PC-3 (cell line): ENCODE measurements around the gene S100P.

Experiments
- EZH2 ChIP-seq: fragments of 300-600 bp; sonication (generic); IDR thresholded peaks from one replicate; pipeline ENCODE4 v1.6.1; 2017; ENCODE audit warnings: antibody characterized with exemption, mild to moderate bottlenecking, low read length; ENCODE audit not compliant: unreplicated experiment
- TF ChIP-seq, protein P1 (sequence below): fragments of 300-600 bp; sonication (generic); conservative IDR thresholded peaks from 2 replicates; pipeline ENCODE4 v1.5.1; 2017; ENCODE audit warnings: antibody characterized with exemption, low read depth, mild to moderate bottlenecking, low read length

DNA sequence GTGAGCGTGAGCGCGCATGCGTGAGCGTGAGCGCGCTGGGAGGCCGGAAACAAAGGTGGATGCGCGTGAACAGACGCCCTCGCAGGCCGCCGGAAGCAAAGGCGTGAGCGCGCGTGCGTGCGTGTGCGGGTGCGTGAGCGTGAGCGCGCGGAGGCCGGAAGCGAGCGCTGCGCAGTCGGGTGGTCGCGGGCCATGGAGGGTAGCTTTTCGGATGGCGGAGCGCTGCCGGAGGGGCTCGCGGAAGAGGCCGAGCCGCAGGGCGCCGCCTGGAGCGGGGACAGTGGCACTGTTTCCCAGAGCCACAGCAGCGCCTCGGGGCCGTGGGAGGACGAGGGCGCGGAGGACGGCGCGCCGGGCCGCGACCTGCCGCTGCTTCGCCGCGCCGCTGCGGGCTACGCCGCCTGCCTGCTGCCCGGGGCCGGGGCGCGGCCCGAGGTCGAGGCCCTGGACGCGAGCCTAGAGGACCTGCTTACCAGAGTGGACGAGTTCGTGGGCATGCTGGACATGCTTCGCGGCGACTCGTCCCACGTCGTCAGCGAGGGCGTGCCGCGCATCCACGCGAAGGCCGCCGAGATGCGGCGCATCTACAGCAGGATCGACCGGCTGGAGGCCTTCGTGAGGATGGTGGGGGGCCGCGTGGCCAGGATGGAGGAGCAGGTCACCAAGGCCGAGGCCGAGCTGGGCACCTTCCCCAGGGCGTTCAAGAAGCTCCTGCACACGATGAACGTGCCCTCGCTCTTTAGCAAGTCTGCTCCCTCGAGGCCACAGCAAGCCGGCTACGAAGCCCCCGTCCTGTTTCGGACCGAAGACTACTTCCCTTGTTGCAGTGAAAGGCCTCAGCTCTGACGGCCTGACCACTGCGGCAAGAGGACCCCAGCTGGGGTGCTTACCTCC lies 22.6 kb downstream of the S100P start, which contains the start of gene BLOC1S4:
- TF ChIP-seq, protein P1, sequence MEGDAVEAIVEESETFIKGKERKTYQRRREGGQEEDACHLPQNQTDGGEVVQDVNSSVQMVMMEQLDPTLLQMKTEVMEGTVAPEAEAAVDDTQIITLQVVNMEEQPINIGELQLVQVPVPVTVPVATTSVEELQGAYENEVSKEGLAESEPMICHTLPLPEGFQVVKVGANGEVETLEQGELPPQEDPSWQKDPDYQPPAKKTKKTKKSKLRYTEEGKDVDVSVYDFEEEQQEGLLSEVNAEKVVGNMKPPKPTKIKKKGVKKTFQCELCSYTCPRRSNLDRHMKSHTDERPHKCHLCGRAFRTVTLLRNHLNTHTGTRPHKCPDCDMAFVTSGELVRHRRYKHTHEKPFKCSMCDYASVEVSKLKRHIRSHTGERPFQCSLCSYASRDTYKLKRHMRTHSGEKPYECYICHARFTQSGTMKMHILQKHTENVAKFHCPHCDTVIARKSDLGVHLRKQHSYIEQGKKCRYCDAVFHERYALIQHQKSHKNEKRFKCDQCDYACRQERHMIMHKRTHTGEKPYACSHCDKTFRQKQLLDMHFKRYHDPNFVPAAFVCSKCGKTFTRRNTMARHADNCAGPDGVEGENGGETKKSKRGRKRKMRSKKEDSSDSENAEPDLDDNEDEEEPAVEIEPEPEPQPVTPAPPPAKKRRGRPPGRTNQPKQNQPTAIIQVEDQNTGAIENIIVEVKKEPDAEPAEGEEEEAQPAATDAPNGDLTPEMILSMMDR, result no peak
- no peak for TF ChIP-seq EZH2
